ENCODE results near the gene ARGLU1.

Gene ARGLU1

GRCh38 chr13:106507560-106508274, 60.2 kb downstream of the ARGLU1 start:
- peak overlapping the region; percentile 28 for H3K4me3 ChIP-seq (ENCODE audit: low read depth, low read length)
- CTCF ChIA-PET: interaction anchor here (0.8 to 1.2 kb wide), 3 partner anchors 9 to 356 kb away, joined by 3 to 5 read pairs (median 3); no protein-coding TSS in a partner anchor
- POLR2A ChIA-PET: interaction anchor here (0.7 to 1.4 kb wide), 4 partner anchors 27 to 1173 kb away, joined by 3 to 6 read pairs (median 4); partner anchors contain the start of gene EFNB2
- DNase-seq (ENCODE audit: low read depth, low spot score): peak; percentile 83
- TF ChIP-seq CTCF (IDR thresholded peaks at IDR 0.05; ENCODE audit: insufficient read depth, low read length, missing control alignments): no peak

GRCh38 chr13:106506286-106506685, 61.7 kb downstream of the ARGLU1 start:
- no peak overlapping the region for H3K4me3 ChIP-seq (ENCODE audit: low read depth, low read length)
- no peak for TF ChIP-seq CTCF (IDR thresholded peaks at IDR 0.05; ENCODE audit: insufficient read depth, low read length, missing control alignments)
- CTCF ChIA-PET: interaction anchor here (1.0 kb wide), 1 partner anchor 14 kb away, joined by 3 read pairs; no protein-coding TSS in a partner anchor
- POLR2A ChIA-PET: no interaction called here
- no peak for DNase-seq (ENCODE audit: low read depth, low spot score)

- no peak for DNase-seq (ENCODE audit: low read depth, low spot score)
- no peak for TF ChIP-seq CTCF (IDR thresholded peaks at IDR 0.05; ENCODE audit: insufficient read depth, low read length, missing control alignments)
- ChIA-PET CTCF (interaction anchor here (1.0 to 1.3 kb wide), 2 partner anchors 15 to 1732 kb away, joined by 3 to 5 read pairs; no protein-coding TSS in a partner anchor), POLR2A (no interaction called here)
- H3K4me3 ChIP-seq (ENCODE audit: low read depth, low read length): no peak overlapping the region
Measured at GRCh38 chr13:106505732-106506131, 62.2 kb downstream of the ARGLU1 start.

GRCh38 chr13:106505295-106505694, 62.6 kb downstream of the ARGLU1 start:
- no peak overlapping the region for H3K4me3 ChIP-seq (ENCODE audit: low read depth, low read length)
- no peak for TF ChIP-seq CTCF (IDR thresholded peaks at IDR 0.05; ENCODE audit: insufficient read depth, low read length, missing control alignments)
- POLR2A ChIA-PET: no interaction called here
- CTCF ChIA-PET: interaction anchor here (0.9 to 1.3 kb wide), 2 partner anchors 382 to 1732 kb away, joined by 3 to 5 read pairs; no protein-coding TSS in a partner anchor
- no peak for DNase-seq (ENCODE audit: low read depth, low spot score)

- POLR2A ChIA-PET: no interaction called here
- DNase-seq (ENCODE audit: low read depth, low spot score): no peak
- TF ChIP-seq CTCF (IDR thresholded peaks at IDR 0.05; ENCODE audit: insufficient read depth, low read length, missing control alignments): no peak
Measured at GRCh38 chr13:106503730-106504453, 64.0 kb downstream of the ARGLU1 start.

GRCh38 chr13:106503272-106503671, 64.7 kb downstream of the ARGLU1 start:
- DNase-seq (ENCODE audit: low read depth, low spot score): no peak
- ChIA-PET POLR2A (no interaction called here), CTCF (no interaction called here)
- no peak for TF ChIP-seq CTCF (IDR thresholded peaks at IDR 0.05; ENCODE audit: insufficient read depth, low read length, missing control alignments)
- no peak overlapping the region for H3K4me3 ChIP-seq (ENCODE audit: low read depth, low read length)

More at GRCh38 chr13:106503730-106504453, 64.0 kb downstream of the ARGLU1 start:
- CTCF ChIA-PET: interaction anchor here (0.6 to 0.7 kb wide), 2 partner anchors 21 to 638 kb away, joined by 3 read pairs; no protein-coding TSS in a partner anchor
- no peak overlapping the region for H3K4me3 ChIP-seq (ENCODE audit: low read depth, low read length)

Data from AG04449 (cell line).